GM12878 (cell line): ENCODE measurements around the gene EVI5L. TPM values are rescaled to one million over a fixed set of nuclear protein-coding genes. Genes with fewer than 3 reads are reported as not detected.

Experiments used
- ATAC-seq: fragments of 200-7000 bp; cut with Tn5 transposase; 3 replicates; pipeline ENCODE4 v1.9.1; 2020; ENCODE audit warnings: mild to moderate bottlenecking, moderate library complexity
- BruUV-seq: library from RNA; stranded (reverse); fragments of 400-500 nt; replicated peaks from 2 replicates; lab custom pipeline; 2021; lab: Mats Ljungman, UMichigan
- CTCF ChIA-PET: fragments of 300-600 bp; sonication (Branson Sonifier 250); formaldehyde crosslinking; extraction: SDS; loops from one replicate; lab custom pipeline; 2021; ENCODE audit warnings: inconsistent platforms; lab: Yijun Ruan, JAX
- POLR2A ChIA-PET: fragments of 350-600 bp; formaldehyde crosslinking; extraction: SDS; loops from one replicate; lab custom pipeline; 2021; ENCODE audit warnings: inconsistent platforms; lab: Charles Lee
- RAD21 ChIA-PET: fragments of 300-600 bp; sonication (Branson Sonifier 250); formaldehyde crosslinking; loops from one replicate; lab custom pipeline; 2023; ENCODE audit warnings: antibody characterized with exemption; ENCODE audit not compliant: unreplicated experiment; lab: Charles Lee
- SMC1A ChIA-PET: fragments of 300-600 bp; sonication (Branson Sonifier 250); formaldehyde crosslinking; loops from one replicate; lab custom pipeline; 2023; ENCODE audit not compliant: unreplicated experiment, uncharacterized antibody; lab: Charles Lee
- DNase-seq: peaks from one replicate; pipeline ENCODE4 v3.0.0-alpha.2; 2011; ENCODE audit warnings: low read depth, low spot score
- FAIRE-seq: peaks from 3 replicates; lab custom pipeline; 2011; peaks lifted over from hg19 to GRCh38; lab: Jason Lieb, UNC
- H2AFZ ChIP-seq: 2 replicates; pipeline ENCODE4 v1.6.0; 2011; ENCODE audit warnings: low read depth, low read length, control low read depth; ENCODE audit not compliant: control insufficient read depth
- H3K27ac ChIP-seq: 2 replicates; pipeline ENCODE4 v1.5.1; 2011; ENCODE audit warnings: control low read depth; ENCODE audit not compliant: control insufficient read depth, insufficient read depth
- H3K27me3 ChIP-seq, 2 experiments: replicated peaks in 1 of 2; 2 replicates each; pipeline versions ENCODE4 v1.6.0 to v1.6.1; 2011; ENCODE audit warnings: low read length in 1 of 2; ENCODE audit not compliant: control insufficient read depth in 2 of 2, insufficient read depth in 2 of 2
- H3K36me3 ChIP-seq, 2 experiments: 2 replicates each; pipeline ENCODE4 v1.5.1; 2011; ENCODE audit warnings: low read length in 1 of 2; ENCODE audit not compliant: control insufficient read depth in 2 of 2, insufficient read depth in 2 of 2
- H3K4me1 ChIP-seq: 2 replicates; pipeline ENCODE4 v1.6.1; 2011; ENCODE audit warnings: mild to moderate bottlenecking, low read length, moderate library complexity, mixed read lengths; ENCODE audit not compliant: control insufficient read depth, insufficient read depth
- H3K4me2 ChIP-seq: 2 replicates; pipeline ENCODE4 v1.6.0; 2011; ENCODE audit warnings: control low read depth; ENCODE audit not compliant: control insufficient read depth, insufficient read depth
- H3K4me3 ChIP-seq: fragments of 200-600 bp; sonication (generic); 2 replicates; pipeline ENCODE4 v1.5.1; 2016
- H3K79me2 ChIP-seq: 2 replicates; pipeline ENCODE4 v1.6.0; 2011; ENCODE audit warnings: low read length; ENCODE audit not compliant: control insufficient read depth, insufficient read depth
- H3K9ac ChIP-seq: 2 replicates; pipeline ENCODE4 v1.8.0; 2011; ENCODE audit warnings: low read length, control low read depth, mixed read lengths; ENCODE audit not compliant: control insufficient read depth, insufficient read depth
- H3K9me3 ChIP-seq: replicated peaks from 3 replicates; pipeline ENCODE4 v1.5.1; 2011; ENCODE audit warnings: mild to moderate bottlenecking, low read length; ENCODE audit not compliant: control insufficient read depth, insufficient read depth
- H4K20me1 ChIP-seq: 2 replicates; pipeline ENCODE4 v1.6.0; 2011; ENCODE audit not compliant: control insufficient read depth, insufficient read depth
- FOS ChIP-seq: IDR thresholded peaks from 3 replicates; pipeline ENCODE4 v1.6.1; 2011; ENCODE audit warnings: borderline replicate concordance; ENCODE audit not compliant: insufficient read length; ENCODE audit errors: extremely low read depth
- HDAC2 ChIP-seq: fragments of 200-600 bp; sonication (generic); IDR thresholded peaks from 2 replicates; pipeline ENCODE4 v1.6.1; 2017
- JUNB ChIP-seq: IDR thresholded peaks from 2 replicates; pipeline ENCODE4 v1.6.1; 2016; ENCODE audit warnings: antibody characterized with exemption, mild to moderate bottlenecking
- LARP7 ChIP-seq: fragments of 450-650 bp; IDR thresholded peaks from 2 replicates; pipeline ENCODE4 v1.6.1; 2017; ENCODE audit warnings: mild to moderate bottlenecking
- MEF2B ChIP-seq: fragments of 450-650 bp; IDR thresholded peaks from 2 replicates; pipeline ENCODE4 v1.6.1; 2018; ENCODE audit warnings: mild to moderate bottlenecking, moderate library complexity; ENCODE audit not compliant: partially characterized antibody, poor library complexity, severe bottlenecking
- MYC ChIP-seq: IDR thresholded peaks from 2 replicates; pipeline ENCODE4 v1.6.1; 2011; ENCODE audit warnings: mild to moderate bottlenecking, low read length, moderate library complexity, inconsistent platforms; ENCODE audit not compliant: insufficient read depth, insufficient replicate concordance, insufficient read length, severe bottlenecking
- NFYA ChIP-seq: IDR thresholded peaks from 2 replicates; pipeline ENCODE4 v1.6.1; 2011; ENCODE audit warnings: low read depth, mild to moderate bottlenecking, low read length, improper control_type of control experiment, borderline replicate concordance
- POLR2A ChIP-seq: IDR thresholded peaks from 2 replicates; pipeline ENCODE4 v1.6.1; 2011; ENCODE audit warnings: low read depth, mild to moderate bottlenecking, low read length
- POLR2AphosphoS5 ChIP-seq: IDR thresholded peaks from 2 replicates; pipeline ENCODE4 v1.6.1; 2011; ENCODE audit warnings: mild to moderate bottlenecking, low read length, inconsistent platforms
- RCOR1 ChIP-seq: conservative IDR thresholded peaks from 2 replicates; pipeline ENCODE4 v1.6.1; 2012; ENCODE audit warnings: low read depth, low read length, improper control_type of control experiment
- RELA ChIP-seq: fragments of 450-650 bp; IDR thresholded peaks from 2 replicates; pipeline ENCODE4 v1.8.0; 2014; ENCODE audit warnings: borderline replicate concordance; ENCODE audit not compliant: partially characterized antibody
- RUNX3 ChIP-seq: IDR thresholded peaks from 2 replicates; pipeline ENCODE4 v1.6.1; 2012; ENCODE audit warnings: low read length, inconsistent platforms
- SREBF1 ChIP-seq: IDR thresholded peaks from 2 replicates; pipeline ENCODE4 v1.6.1; 2012; ENCODE audit warnings: mild to moderate bottlenecking, low read length
- WRNIP1 ChIP-seq: IDR thresholded peaks from 2 replicates; pipeline ENCODE4 v1.6.1; 2011; ENCODE audit warnings: low read depth, low read length, improper control_type of control experiment, borderline replicate concordance
- YBX1 ChIP-seq: fragments of 450-650 bp; IDR thresholded peaks from 2 replicates; pipeline ENCODE4 v1.6.1; 2016; ENCODE audit warnings: antibody characterized with exemption
- ZNF217 ChIP-seq: fragments of 450-650 bp; IDR thresholded peaks from 2 replicates; pipeline ENCODE4 v1.6.1; 2017; ENCODE audit warnings: antibody characterized with exemption, mild to moderate bottlenecking
- WGBS: methylation state at CpG from one replicate; pipeline ENCODE4 v1.1.6; 2016; ENCODE audit warnings: low lambda C conversion rate; ENCODE audit not compliant: insufficient replicate concordance, insufficient coverage; ENCODE audit errors: missing lambda C conversion rate; 5-methylcytosine and 5-hydroxymethylcytosine counted together
- in situ Hi-C: fragments of 300-500 bp; cut with MboI; formaldehyde crosslinking; loops from 9 replicates; pipeline ENCODE4 v1.14.3; 2018; ENCODE audit warnings: mixed read lengths
- intact Hi-C: fragments of 100-400 bp; cut with micrococcal nuclease; formaldehyde crosslinking; loops from one replicate; pipeline ENCODE4 v1.14.2; 2022; ENCODE audit not compliant: unreplicated experiment
- polyA plus RNA-seq, 11 experiments: library from polyadenylated mRNA; depleted of rRNA in 4 of 11; unstranded in 6 of 11; stranded (reverse) in 5 of 11; fragments of >200 nt; fragmentation: Nextera tagmentation in 4 of 11; fragmentation: Illumina TruSeq in 1 of 11; extraction: Ambion mirVana in 4 of 11; extraction: Trizol in 1 of 11; gene quantifications; 1 replicate in 1 of 11; 2 replicates in 10 of 11; pipeline versions ENCODE4 v1.2.1 to v1.2.3, GENCODE V29; 2011 to 2016; ENCODE audit warnings: inconsistent platforms in 2 of 11, missing spikeins in 2 of 11, low read depth in 1 of 11
- total RNA-seq, 4 experiments: library from RNA; depleted of rRNA in 3 of 4; stranded (reverse); fragments of >200 nt in 3 of 4; fragmentation: Illumina TruSeq in 1 of 4; extraction: Trizol in 1 of 4; gene quantifications; 2 replicates each; pipeline versions ENCODE4 v1.2.1 to v1.2.3, GENCODE V29; 2013 to 2021
- TF ChIP-seq, protein P1 (sequence below): IDR thresholded peaks from 2 replicates; pipeline ENCODE4 v1.6.1; 2011; ENCODE audit warnings: borderline replicate concordance, low read depth, mild to moderate bottlenecking, moderate library complexity, low read length; ENCODE audit not compliant: insufficient read depth, poor library complexity, severe bottlenecking
- TF ChIP-seq, protein P2 (sequence below): fragments of 450-650 bp; IDR thresholded peaks from 2 replicates; pipeline ENCODE4 v1.6.1; 2014; ENCODE audit warnings: mild to moderate bottlenecking

EVI5L gene
- total and polyA plus RNA-seq, 10 of the 15 experiments (the other 5 are each of a cell fraction or from before 2014, with no cell fraction given) = 0.23 to 13.8 (median 5.0) TPM

DNA sequence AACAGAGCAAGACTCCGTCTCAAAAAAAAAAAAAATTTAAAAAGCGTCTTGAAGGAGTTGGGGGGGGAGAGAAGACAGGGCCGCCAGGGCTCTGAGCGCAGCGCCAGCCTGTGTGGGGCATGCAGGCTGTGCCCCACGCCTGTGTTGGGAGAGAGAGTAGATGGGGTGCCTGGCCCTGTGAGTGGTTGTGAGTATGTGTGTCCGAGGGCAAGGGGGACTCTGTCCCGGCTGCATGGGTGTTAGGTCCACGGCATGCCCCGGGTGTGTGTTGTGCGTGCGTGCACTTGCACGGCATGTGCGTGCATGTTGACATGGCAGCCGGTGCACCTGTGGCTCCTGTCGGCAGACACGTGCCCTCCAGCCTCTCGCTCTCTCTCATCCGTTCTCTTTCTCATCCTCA, 77.1 kb downstream of the EVI5L start:
- RAD21 ChIA-PET = no interaction called here
- in situ Hi-C loops (no loop called here), intact Hi-C loops (loop anchor here (10.0 kb wide), 1 partner anchor 222 kb away; the partner anchor contains the start of gene TRAPPC5)
- Histone ChIP-seq H3K4me3 (no peak overlapping the region), H3K27me3 (no peaks in the 10 kb centered on the region), H3K27ac (no peak overlapping the region), H3K9ac (no peak overlapping the region), H3K36me3 (peaks cover 0 to 11% of the 10 kb centered on the region in 2 experiments; a peak in 3 of 4 replicates), H4K20me1 (peaks cover 9% of the 10 kb centered on the region; the same call in 1 of the 2 replicates), H3K9me3 (no peaks in the 10 kb centered on the region), H3K4me1 (peaks cover 14% of the 10 kb centered on the region), H2AFZ (no peak overlapping the region), H3K79me2 (peaks cover 36% of the 10 kb centered on the region), H3K4me2 (no peak overlapping the region)
- POLR2A ChIA-PET = no interaction called here
- FAIRE-seq (no peak), DNase-seq (no peak), ATAC-seq (no peak)
- SMC1A ChIA-PET = no interaction called here
- no TSS peak for BruUV-seq
- WGBS = 86% methylated on average over 14 of the region's 19 CpGs
- no peak for TF ChIP-seq HDAC2
- TF ChIP-seq POLR2AphosphoS5 = 0 out of 2 replicates have a peak, but pooled peaks have one; percentile 36
- peak; percentile 48 for TF ChIP-seq POLR2A
- TF ChIP-seq, protein P1, sequence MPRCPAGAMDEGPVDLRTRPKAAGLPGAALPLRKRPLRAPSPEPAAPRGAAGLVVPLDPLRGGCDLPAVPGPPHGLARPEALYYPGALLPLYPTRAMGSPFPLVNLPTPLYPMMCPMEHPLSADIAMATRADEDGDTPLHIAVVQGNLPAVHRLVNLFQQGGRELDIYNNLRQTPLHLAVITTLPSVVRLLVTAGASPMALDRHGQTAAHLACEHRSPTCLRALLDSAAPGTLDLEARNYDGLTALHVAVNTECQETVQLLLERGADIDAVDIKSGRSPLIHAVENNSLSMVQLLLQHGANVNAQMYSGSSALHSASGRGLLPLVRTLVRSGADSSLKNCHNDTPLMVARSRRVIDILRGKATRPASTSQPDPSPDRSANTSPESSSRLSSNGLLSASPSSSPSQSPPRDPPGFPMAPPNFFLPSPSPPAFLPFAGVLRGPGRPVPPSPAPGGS = peak; percentile 96
- CTCF ChIA-PET = interaction anchor here (0.7 kb wide), 1 partner anchor 10 kb away, joined by 3 read pairs; no protein-coding TSS in a partner anchor

DNA sequence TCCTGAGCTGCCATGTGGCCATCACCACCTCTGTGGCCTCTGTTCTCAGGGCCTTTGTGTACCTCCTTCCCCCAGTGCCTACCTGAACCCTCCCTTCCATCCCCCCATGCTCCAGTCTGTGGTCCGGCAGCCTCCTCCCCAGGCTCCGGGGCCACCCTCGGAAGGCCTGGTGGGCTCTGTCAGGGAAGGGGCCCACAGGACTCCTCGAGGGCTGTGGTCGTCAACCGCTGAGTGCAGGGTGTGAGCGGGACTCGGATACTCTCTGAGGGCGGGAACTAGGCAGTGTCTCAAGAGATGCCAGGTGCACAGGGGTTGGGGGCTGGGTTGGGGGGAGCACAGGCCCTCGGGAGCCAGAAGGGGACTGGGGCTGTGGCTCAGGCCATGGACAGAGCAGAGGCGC, 77.5 kb downstream of the EVI5L start:
- ChIA-PET RAD21 (no interaction called here), POLR2A (no interaction called here), SMC1A (no interaction called here), CTCF (interaction anchor here (0.7 kb wide), 1 partner anchor 10 kb away, joined by 3 read pairs; no protein-coding TSS in a partner anchor)
- H3K27me3 ChIP-seq = no peaks in the 10 kb centered on the region
- no TSS peak for BruUV-seq
- H3K79me2 ChIP-seq = peaks cover 36% of the 10 kb centered on the region
- no peaks in the 10 kb centered on the region for H3K9me3 ChIP-seq
- peaks cover 13% of the 10 kb centered on the region for H3K4me1 ChIP-seq
- no peak overlapping the region for H3K4me2 ChIP-seq
- in situ Hi-C loops = no loop called here
- intact Hi-C loops = loop anchor here (10.0 kb wide), 1 partner anchor 223 kb away; the partner anchor contains the start of gene TRAPPC5
- H3K36me3 ChIP-seq = peaks cover 0 to 14% of the 10 kb centered on the region in 2 experiments; a peak in 3 of 4 replicates
- FAIRE-seq (no peak), ATAC-seq (no peak), DNase-seq (no peak)
- WGBS = 97% methylated on average over 11 of the region's 11 CpGs
- no peak overlapping the region for H3K27ac ChIP-seq
- peaks cover 9% of the 10 kb centered on the region; the same call in 1 of the 2 replicates for H4K20me1 ChIP-seq
- no peak overlapping the region for H3K9ac ChIP-seq
- no peak overlapping the region for H3K4me3 ChIP-seq
- H2AFZ ChIP-seq = no peak overlapping the region
- TF ChIP-seq ZNF217 = no peak
- no peak for TF ChIP-seq JUNB
- TF ChIP-seq RCOR1 = no peak
- TF ChIP-seq, protein P2, sequence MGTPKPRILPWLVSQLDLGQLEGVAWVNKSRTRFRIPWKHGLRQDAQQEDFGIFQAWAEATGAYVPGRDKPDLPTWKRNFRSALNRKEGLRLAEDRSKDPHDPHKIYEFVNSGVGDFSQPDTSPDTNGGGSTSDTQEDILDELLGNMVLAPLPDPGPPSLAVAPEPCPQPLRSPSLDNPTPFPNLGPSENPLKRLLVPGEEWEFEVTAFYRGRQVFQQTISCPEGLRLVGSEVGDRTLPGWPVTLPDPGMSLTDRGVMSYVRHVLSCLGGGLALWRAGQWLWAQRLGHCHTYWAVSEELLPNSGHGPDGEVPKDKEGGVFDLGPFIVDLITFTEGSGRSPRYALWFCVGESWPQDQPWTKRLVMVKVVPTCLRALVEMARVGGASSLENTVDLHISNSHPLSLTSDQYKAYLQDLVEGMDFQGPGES = no peak
- TF ChIP-seq RUNX3 = no peak
- TF ChIP-seq MEF2B = no peak
- no peak for TF ChIP-seq MYC
- no peak for TF ChIP-seq SREBF1
- no peak for TF ChIP-seq FOS
- TF ChIP-seq LARP7 = no peak
- TF ChIP-seq WRNIP1 = no peak
- no peak for TF ChIP-seq RELA
- TF ChIP-seq NFYA = no peak
- TF ChIP-seq YBX1 = no peak
